Measurements from ENCODE around the gene NEDD4L.

DNA sequence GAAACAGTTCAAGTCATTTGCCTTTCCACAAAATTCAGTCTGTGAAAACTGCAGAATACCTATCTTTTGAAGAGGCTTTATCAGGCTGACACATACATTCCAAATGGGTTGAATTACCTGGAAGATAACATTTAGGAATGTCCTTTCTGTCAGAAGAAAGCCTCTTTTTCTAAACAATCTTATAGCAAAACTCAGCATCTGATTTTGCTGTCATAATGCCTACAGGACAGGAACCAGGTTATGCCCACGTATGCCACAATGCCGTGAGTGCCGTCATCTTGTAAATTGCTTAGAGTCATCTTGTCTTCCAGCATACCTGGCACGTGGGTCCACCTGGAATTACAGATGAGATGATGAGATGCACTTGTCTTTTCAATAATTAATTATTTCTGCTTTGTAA lies 309.6 kb downstream of the NEDD4L start:
- TF ChIP-seq POLR2AphosphoS5 (IDR thresholded peaks at IDR 0.05; ENCODE audit: low read depth, low read length) (no peak), TEAD4 (IDR thresholded peaks at IDR 0.05; ENCODE audit: borderline replicate concordance, insufficient read depth) (no peak)
- TF ChIP-seq, protein P1, sequence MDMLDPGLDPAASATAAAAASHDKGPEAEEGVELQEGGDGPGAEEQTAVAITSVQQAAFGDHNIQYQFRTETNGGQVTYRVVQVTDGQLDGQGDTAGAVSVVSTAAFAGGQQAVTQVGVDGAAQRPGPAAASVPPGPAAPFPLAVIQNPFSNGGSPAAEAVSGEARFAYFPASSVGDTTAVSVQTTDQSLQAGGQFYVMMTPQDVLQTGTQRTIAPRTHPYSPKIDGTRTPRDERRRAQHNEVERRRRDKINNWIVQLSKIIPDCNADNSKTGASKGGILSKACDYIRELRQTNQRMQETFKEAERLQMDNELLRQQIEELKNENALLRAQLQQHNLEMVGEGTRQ (IDR thresholded peaks at IDR 0.05; ENCODE audit: borderline replicate concordance, low read depth, low read length), result no peak
- TF ChIP-seq, protein P2, sequence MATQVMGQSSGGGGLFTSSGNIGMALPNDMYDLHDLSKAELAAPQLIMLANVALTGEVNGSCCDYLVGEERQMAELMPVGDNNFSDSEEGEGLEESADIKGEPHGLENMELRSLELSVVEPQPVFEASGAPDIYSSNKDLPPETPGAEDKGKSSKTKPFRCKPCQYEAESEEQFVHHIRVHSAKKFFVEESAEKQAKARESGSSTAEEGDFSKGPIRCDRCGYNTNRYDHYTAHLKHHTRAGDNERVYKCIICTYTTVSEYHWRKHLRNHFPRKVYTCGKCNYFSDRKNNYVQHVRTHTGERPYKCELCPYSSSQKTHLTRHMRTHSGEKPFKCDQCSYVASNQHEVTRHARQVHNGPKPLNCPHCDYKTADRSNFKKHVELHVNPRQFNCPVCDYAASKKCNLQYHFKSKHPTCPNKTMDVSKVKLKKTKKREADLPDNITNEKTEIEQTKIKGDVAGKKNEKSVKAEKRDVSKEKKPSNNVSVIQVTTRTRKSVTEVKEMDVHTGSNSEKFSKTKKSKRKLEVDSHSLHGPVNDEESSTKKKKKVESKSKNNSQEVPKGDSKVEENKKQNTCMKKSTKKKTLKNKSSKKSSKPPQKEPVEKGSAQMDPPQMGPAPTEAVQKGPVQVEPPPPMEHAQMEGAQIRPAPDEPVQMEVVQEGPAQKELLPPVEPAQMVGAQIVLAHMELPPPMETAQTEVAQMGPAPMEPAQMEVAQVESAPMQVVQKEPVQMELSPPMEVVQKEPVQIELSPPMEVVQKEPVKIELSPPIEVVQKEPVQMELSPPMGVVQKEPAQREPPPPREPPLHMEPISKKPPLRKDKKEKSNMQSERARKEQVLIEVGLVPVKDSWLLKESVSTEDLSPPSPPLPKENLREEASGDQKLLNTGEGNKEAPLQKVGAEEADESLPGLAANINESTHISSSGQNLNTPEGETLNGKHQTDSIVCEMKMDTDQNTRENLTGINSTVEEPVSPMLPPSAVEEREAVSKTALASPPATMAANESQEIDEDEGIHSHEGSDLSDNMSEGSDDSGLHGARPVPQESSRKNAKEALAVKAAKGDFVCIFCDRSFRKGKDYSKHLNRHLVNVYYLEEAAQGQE (IDR thresholded peaks at IDR 0.05; ENCODE audit: low read depth, low read length), result no peak
- TF ChIP-seq, protein P3, sequence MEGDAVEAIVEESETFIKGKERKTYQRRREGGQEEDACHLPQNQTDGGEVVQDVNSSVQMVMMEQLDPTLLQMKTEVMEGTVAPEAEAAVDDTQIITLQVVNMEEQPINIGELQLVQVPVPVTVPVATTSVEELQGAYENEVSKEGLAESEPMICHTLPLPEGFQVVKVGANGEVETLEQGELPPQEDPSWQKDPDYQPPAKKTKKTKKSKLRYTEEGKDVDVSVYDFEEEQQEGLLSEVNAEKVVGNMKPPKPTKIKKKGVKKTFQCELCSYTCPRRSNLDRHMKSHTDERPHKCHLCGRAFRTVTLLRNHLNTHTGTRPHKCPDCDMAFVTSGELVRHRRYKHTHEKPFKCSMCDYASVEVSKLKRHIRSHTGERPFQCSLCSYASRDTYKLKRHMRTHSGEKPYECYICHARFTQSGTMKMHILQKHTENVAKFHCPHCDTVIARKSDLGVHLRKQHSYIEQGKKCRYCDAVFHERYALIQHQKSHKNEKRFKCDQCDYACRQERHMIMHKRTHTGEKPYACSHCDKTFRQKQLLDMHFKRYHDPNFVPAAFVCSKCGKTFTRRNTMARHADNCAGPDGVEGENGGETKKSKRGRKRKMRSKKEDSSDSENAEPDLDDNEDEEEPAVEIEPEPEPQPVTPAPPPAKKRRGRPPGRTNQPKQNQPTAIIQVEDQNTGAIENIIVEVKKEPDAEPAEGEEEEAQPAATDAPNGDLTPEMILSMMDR (IDR thresholded peaks at IDR 0.05), result no peak

All from SK-N-SH (cell line).